HL-60 (cell line): ENCODE data around the gene METRNL.
"Not testable (repeated sequence)": the region's sequence is repeated elsewhere in the genome, so short reads cannot be mapped to it uniquely, and the experiment has no call there.

Source experiments
- DNase-seq, 2 experiments: peaks; one replicate each; pipeline ENCODE4 v3.0.0-alpha.2; 2010 to 2020; ENCODE audit warnings: low read depth in 1 of 2, low spot score in 1 of 2
- H3K27ac ChIP-seq: fragments of 250-450 bp; sonication (Bioruptor Pico); replicated peaks from 2 replicates; pipeline ENCODE4 v1.5.1; 2020; ENCODE audit warnings: mild to moderate bottlenecking, moderate library complexity
- H3K27me3 ChIP-seq: fragments of 250-450 bp; sonication (Bioruptor Pico); 2 replicates; pipeline ENCODE4 v1.5.1; 2021; ENCODE audit warnings: mild to moderate bottlenecking, moderate library complexity; ENCODE audit not compliant: insufficient read depth, poor library complexity, severe bottlenecking
- H3K4me3 ChIP-seq: replicated peaks from 2 replicates; pipeline ENCODE4 v1.5.1; 2011; ENCODE audit warnings: mild to moderate bottlenecking, control low read depth, low read length; ENCODE audit not compliant: insufficient read depth
- GABPA ChIP-seq: IDR thresholded peaks from 2 replicates; pipeline ENCODE4 v1.6.1; 2012; ENCODE audit warnings: low read depth
- POLR2AphosphoS5 ChIP-seq: IDR thresholded peaks from 2 replicates; pipeline ENCODE4 v1.6.1; 2012; ENCODE audit warnings: low read depth
- SPI1 ChIP-seq: IDR thresholded peaks from 2 replicates; pipeline ENCODE4 v1.6.1; 2012; ENCODE audit warnings: low read depth, mild to moderate bottlenecking, borderline replicate concordance
- TF ChIP-seq, protein P1 (sequence below): IDR thresholded peaks from one replicate; pipeline ENCODE4 v1.5.1; 2011; ENCODE audit warnings: low read length, control low read depth, inconsistent platforms; ENCODE audit not compliant: insufficient read depth
- TF ChIP-seq, protein P2 (sequence below): IDR thresholded peaks from 2 replicates; pipeline ENCODE4 v1.6.1; 2012; ENCODE audit warnings: low read depth; ENCODE audit not compliant: insufficient replicate concordance

Gene METRNL

DNA sequence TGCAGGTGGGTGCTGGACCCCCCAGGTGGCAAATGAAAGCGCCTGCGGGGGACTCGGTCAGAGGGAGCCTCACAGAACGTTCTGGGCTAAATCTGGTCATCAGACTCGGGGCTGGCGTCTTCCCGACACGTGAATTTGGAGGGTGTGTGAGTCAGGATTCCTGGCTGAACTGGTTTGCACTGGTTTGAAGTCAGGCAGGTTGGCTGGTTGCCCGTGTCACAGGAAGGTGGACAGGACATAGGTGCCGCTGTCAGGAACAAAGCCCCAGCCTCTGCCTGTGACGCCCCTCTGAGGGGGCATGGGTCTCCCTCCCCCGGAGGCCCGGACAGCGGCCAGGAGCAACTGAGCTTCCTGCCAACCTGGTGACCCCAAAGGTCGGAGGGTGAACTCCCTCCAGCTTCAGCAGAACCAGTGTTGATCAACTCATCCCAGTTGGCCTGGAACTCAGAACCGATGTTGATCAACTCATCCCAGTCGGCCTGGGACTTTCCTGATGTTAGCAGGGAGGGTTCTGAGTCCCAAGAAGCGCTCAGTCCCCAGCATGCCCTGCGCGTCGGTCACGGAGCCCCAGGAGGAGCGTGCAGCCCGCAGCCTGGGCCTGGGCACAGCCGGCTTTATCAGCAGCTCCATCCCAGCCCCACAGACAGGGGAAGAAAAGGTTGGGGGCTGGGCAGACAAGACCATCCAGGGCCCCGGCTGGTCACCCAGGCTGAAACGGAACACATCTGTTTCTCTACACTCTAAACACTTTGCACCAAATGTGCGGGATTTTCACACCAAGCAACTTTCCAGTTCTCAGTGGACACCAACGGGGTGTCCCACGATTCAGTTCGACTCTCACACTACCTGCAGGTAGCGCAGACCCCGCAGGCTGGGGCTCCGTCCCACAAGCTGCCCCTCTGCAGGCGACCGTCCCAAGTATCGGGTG, 14.4 kb upstream of the METRNL start:
- Histone ChIP-seq H3K27ac (no peak overlapping the region), H3K27me3 (peaks cover 2% of the 10 kb centered on the region), H3K4me3 (no peak overlapping the region)
- no peak for DNase-seq
- TF ChIP-seq, protein P1, sequence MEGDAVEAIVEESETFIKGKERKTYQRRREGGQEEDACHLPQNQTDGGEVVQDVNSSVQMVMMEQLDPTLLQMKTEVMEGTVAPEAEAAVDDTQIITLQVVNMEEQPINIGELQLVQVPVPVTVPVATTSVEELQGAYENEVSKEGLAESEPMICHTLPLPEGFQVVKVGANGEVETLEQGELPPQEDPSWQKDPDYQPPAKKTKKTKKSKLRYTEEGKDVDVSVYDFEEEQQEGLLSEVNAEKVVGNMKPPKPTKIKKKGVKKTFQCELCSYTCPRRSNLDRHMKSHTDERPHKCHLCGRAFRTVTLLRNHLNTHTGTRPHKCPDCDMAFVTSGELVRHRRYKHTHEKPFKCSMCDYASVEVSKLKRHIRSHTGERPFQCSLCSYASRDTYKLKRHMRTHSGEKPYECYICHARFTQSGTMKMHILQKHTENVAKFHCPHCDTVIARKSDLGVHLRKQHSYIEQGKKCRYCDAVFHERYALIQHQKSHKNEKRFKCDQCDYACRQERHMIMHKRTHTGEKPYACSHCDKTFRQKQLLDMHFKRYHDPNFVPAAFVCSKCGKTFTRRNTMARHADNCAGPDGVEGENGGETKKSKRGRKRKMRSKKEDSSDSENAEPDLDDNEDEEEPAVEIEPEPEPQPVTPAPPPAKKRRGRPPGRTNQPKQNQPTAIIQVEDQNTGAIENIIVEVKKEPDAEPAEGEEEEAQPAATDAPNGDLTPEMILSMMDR, result no peak
- TF ChIP-seq, protein P2, sequence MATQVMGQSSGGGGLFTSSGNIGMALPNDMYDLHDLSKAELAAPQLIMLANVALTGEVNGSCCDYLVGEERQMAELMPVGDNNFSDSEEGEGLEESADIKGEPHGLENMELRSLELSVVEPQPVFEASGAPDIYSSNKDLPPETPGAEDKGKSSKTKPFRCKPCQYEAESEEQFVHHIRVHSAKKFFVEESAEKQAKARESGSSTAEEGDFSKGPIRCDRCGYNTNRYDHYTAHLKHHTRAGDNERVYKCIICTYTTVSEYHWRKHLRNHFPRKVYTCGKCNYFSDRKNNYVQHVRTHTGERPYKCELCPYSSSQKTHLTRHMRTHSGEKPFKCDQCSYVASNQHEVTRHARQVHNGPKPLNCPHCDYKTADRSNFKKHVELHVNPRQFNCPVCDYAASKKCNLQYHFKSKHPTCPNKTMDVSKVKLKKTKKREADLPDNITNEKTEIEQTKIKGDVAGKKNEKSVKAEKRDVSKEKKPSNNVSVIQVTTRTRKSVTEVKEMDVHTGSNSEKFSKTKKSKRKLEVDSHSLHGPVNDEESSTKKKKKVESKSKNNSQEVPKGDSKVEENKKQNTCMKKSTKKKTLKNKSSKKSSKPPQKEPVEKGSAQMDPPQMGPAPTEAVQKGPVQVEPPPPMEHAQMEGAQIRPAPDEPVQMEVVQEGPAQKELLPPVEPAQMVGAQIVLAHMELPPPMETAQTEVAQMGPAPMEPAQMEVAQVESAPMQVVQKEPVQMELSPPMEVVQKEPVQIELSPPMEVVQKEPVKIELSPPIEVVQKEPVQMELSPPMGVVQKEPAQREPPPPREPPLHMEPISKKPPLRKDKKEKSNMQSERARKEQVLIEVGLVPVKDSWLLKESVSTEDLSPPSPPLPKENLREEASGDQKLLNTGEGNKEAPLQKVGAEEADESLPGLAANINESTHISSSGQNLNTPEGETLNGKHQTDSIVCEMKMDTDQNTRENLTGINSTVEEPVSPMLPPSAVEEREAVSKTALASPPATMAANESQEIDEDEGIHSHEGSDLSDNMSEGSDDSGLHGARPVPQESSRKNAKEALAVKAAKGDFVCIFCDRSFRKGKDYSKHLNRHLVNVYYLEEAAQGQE, result no peak
- TF ChIP-seq POLR2AphosphoS5 (no peak), SPI1 (no peak), GABPA (no peak)

DNA sequence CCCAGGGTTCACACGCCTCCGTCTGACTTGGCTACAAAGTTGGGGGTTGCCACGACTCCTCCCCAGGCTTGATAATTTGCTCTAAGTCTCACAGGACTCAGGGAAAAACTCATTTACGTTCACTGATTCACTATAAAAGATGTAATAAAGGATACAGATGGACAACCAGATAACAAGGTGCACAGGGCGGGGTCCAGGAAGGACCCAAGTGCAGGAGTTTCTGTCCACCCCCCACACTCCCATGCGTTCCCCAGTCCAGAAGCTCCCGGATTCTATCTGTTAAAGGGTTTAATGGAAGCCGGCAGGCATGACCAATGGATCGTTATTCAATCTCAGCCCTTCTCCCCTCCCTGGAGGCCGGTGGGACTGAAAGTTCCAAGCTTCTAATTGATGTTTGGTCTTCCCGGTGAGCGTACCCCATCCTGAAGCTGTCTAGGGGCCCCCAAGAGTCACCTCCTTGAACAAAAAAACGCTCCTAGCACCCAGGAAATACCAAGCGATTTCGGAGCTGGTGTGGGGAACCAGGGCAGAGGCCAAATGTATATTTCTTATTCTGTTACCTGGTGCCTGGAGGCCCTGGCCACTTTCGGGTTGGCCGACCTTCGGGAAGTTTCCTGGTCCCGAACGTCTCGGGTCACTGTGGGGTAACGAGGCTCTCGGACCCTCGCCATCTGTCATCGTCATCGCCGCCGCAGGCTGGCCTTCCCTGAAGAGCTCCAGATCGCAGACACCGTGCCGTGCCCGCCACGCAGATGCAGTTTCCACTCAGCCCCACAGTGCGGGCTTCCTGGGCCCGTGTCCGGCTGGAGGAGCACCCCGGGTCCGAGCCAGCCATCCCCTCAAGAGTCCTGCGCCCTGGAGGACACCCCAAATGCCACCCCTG, 13.5 kb upstream of the METRNL start:
- DNase-seq, result no peak
- TF ChIP-seq SPI1 (no peak), GABPA (no peak), POLR2AphosphoS5 (no peak)
- TF ChIP-seq, protein P2, result no peak
- TF ChIP-seq, protein P1, result no peak
- peaks cover 2% of the 10 kb centered on the region for H3K27me3 ChIP-seq

DNA sequence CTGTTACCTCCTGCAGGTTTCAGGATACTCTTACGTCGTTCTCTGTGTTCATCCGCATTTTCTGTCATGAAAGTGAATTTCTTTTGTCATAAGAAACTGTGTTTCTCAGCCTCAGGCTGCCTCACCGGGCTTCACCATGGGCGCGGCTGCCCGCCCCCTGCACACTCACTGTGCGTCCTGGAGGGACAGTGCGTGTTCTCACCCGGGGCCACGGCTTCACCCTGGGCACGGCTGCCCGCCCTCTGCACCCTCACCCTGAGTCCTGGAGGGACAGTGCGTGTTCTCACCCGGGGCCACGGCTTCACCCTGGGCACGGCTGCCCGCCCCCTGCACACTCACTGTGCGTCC, 12.9 kb upstream of the METRNL start:
- not testable (repeated sequence) for H3K4me3 ChIP-seq, H3K27me3 ChIP-seq, DNase-seq, H3K27ac ChIP-seq

More for the DNA sequence above, 13.5 kb upstream of the METRNL start:
- Histone ChIP-seq H3K27ac (no peak overlapping the region), H3K4me3 (no peak overlapping the region)

DNA sequence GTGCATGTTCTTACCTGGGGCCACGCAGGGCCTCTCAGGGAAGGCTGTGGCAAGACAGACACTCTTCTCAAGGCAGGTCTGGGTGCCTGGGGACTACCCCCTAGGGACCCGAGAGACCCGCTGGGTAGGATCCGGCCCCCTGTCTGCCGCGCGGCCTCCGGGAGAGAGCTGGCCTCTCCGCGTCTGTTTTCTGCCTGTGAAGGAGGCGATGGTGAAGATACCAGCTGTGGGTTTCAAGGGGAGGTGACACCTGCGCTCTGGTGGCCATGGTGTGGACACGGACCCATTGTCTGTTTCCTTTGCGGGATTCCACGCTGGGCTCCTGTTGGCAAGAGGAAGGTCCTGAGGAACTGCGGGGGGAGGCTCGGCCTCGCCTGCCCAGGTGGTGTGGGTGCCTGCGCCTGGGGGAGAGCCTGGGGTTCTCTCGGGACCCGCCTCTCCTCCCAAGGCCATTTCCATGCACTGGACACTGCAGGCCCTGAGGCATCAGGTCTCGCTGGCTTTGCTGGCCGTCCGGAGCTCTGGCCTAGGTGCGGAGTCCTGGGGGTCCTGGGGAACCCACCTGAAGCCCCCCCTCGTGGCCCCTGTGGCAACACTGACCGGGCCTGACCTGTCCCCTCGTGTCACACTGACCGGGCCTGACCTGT, 12.2 kb upstream of the METRNL start:
- Histone ChIP-seq H3K27me3 (no peaks in the 10 kb centered on the region), H3K27ac (no peak overlapping the region)
- TF ChIP-seq, protein P2, result no peak
- TF ChIP-seq POLR2AphosphoS5 (no peak), SPI1 (no peak), GABPA (no peak)
- TF ChIP-seq, protein P1, result no peak

More for the DNA sequence above, 12.2 kb upstream of the METRNL start:
- no peak for DNase-seq
- no peak overlapping the region for H3K4me3 ChIP-seq
